Measurements from ENCODE around the gene LIN7A. TPM values are rescaled to one million over a fixed set of nuclear protein-coding genes. Genes with fewer than 3 reads are reported as not detected.
A peak's percentile ranks its signal among the peaks of the same experiment; 100 is the strongest.

LIN7A gene
- total and polyA plus RNA-seq, 4 donors, result 6.0 to 20.6 (median 9.1) TPM

DNA sequence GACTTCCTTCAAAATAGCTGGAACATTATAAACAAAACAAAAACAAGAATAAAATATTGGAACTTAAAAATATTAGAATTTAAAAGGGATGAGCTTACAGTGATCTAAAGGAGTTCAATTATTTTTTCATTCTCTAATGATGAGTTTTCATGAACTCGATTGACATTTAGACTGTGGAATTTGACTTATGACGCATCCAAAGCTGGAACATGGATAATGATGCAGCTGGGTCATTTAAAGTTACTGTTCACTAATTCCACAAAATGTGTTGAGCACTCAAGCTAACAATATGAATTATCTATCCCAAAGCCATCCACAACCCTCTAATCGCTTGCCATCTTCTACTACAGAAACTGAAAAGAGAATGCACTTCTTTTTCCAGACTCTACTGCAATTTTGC lies 42.5 kb downstream of the LIN7A start:
- no peaks in the 10 kb centered on the region for H3K27me3 ChIP-seq (ENCODE audit: control insufficient read depth in 4 of 4, insufficient read depth in 4 of 4, low read length in 3 of 4)
- H3K27ac ChIP-seq (ENCODE audit: low read depth in 1 of 2, low read length in 2 of 2), result peak overlapping the region in 1 of 2 donors; percentile 17
- no peaks in the 10 kb centered on the region for H3K9me3 ChIP-seq (ENCODE audit: control insufficient read depth in 4 of 4, low read length in 3 of 4)
- H3K4me1 ChIP-seq (ENCODE audit: control insufficient read depth in 4 of 4, insufficient read depth in 4 of 4, low read length in 3 of 4), result peaks cover 0 to 9% (median 0%) of the 10 kb centered on the region in 4 donors
- H3K4me3 ChIP-seq (ENCODE audit: low read depth in 1 of 3, low read length in 3 of 3), result no peak overlapping the region
- DNase-seq (ENCODE audit: low spot score), result no peak
- H3K9ac ChIP-seq (ENCODE audit: low read depth in 1 of 2, low read length in 2 of 2), result no peak overlapping the region
- WGBS, result 57% methylated on average over 3 of the region's 3 CpGs
- H3K36me3 ChIP-seq (ENCODE audit: control insufficient read depth in 4 of 4, insufficient read depth in 3 of 4, low read depth in 1 of 4, low read length in 3 of 4), result no peaks in the 10 kb centered on the region
- peak; percentile 73 to 83 for TF ChIP-seq HNF4A (conservative IDR thresholded peaks at IDR 0.05)
- TF ChIP-seq FOXA1 (IDR thresholded peaks at IDR 0.05), result no peak
- peak; percentile 12 for TF ChIP-seq NR2F2 (IDR thresholded peaks at IDR 0.05)
- TF ChIP-seq GABPA (IDR thresholded peaks at IDR 0.05 in 1 of 2, conservative IDR thresholded peaks at IDR 0.05 in 1 of 2), result no peak
- peak; percentile 19 for TF ChIP-seq YY1 (IDR thresholded peaks at IDR 0.05)
- no peak for TF ChIP-seq FOXA2 (IDR thresholded peaks at IDR 0.05)
- TF ChIP-seq JUND (IDR thresholded peaks at IDR 0.05), result peak in 1 of 2 donors; percentile 65
- TF ChIP-seq MAX (IDR thresholded peaks at IDR 0.05), result no peak
- no peak for TF ChIP-seq EGR1 (IDR thresholded peaks at IDR 0.05; ENCODE audit: low read depth in 2 of 2)
- TF ChIP-seq, protein P1, sequence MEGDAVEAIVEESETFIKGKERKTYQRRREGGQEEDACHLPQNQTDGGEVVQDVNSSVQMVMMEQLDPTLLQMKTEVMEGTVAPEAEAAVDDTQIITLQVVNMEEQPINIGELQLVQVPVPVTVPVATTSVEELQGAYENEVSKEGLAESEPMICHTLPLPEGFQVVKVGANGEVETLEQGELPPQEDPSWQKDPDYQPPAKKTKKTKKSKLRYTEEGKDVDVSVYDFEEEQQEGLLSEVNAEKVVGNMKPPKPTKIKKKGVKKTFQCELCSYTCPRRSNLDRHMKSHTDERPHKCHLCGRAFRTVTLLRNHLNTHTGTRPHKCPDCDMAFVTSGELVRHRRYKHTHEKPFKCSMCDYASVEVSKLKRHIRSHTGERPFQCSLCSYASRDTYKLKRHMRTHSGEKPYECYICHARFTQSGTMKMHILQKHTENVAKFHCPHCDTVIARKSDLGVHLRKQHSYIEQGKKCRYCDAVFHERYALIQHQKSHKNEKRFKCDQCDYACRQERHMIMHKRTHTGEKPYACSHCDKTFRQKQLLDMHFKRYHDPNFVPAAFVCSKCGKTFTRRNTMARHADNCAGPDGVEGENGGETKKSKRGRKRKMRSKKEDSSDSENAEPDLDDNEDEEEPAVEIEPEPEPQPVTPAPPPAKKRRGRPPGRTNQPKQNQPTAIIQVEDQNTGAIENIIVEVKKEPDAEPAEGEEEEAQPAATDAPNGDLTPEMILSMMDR (IDR thresholded peaks at IDR 0.05; ENCODE audit: low read depth, low read length, missing input control), result no peak
- no peak for TF ChIP-seq HNF4G (IDR thresholded peaks at IDR 0.05)
- no peak for TF ChIP-seq RAD21 (IDR thresholded peaks at IDR 0.05)
- TF ChIP-seq RXRA (IDR thresholded peaks at IDR 0.05), result peak; percentile 66 to 84
- TF ChIP-seq, protein P2, sequence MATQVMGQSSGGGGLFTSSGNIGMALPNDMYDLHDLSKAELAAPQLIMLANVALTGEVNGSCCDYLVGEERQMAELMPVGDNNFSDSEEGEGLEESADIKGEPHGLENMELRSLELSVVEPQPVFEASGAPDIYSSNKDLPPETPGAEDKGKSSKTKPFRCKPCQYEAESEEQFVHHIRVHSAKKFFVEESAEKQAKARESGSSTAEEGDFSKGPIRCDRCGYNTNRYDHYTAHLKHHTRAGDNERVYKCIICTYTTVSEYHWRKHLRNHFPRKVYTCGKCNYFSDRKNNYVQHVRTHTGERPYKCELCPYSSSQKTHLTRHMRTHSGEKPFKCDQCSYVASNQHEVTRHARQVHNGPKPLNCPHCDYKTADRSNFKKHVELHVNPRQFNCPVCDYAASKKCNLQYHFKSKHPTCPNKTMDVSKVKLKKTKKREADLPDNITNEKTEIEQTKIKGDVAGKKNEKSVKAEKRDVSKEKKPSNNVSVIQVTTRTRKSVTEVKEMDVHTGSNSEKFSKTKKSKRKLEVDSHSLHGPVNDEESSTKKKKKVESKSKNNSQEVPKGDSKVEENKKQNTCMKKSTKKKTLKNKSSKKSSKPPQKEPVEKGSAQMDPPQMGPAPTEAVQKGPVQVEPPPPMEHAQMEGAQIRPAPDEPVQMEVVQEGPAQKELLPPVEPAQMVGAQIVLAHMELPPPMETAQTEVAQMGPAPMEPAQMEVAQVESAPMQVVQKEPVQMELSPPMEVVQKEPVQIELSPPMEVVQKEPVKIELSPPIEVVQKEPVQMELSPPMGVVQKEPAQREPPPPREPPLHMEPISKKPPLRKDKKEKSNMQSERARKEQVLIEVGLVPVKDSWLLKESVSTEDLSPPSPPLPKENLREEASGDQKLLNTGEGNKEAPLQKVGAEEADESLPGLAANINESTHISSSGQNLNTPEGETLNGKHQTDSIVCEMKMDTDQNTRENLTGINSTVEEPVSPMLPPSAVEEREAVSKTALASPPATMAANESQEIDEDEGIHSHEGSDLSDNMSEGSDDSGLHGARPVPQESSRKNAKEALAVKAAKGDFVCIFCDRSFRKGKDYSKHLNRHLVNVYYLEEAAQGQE (IDR thresholded peaks at IDR 0.05), result peak; percentile 28
- TF ChIP-seq TAF1 (conservative IDR thresholded peaks at IDR 0.05), result no peak
- TF ChIP-seq ZBTB33 (IDR thresholded peaks at IDR 0.05), result no peak
- TF ChIP-seq, protein P3, sequence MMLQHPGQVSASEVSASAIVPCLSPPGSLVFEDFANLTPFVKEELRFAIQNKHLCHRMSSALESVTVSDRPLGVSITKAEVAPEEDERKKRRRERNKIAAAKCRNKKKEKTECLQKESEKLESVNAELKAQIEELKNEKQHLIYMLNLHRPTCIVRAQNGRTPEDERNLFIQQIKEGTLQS (IDR thresholded peaks at IDR 0.05), result no peak
- no peak for TF ChIP-seq SP1 (IDR thresholded peaks at IDR 0.05)
